Muscle of back (tissue), 11 donors: ENCODE results near the gene SERINC3. TPM values are rescaled to one million over a fixed set of nuclear protein-coding genes. Genes with fewer than 3 reads are reported as not detected.

Experiments used
- DNase-seq, 3 donors: peaks; one replicate each; pipeline versions ENCODE4 v3.0.0 to v3.0.0-alpha.2; 2013
- polyA plus RNA-seq, 10 donors: library from polyadenylated mRNA; unstranded; fragments of 120-200 nt; gene quantifications; one replicate each; pipeline ENCODE4 v1.2.1, GENCODE V29; 2013; ENCODE audit not compliant: insufficient read length in 10 of 10

SERINC3 gene
- polyA plus RNA-seq, 10 donors, result 42.9 to 56.2 (median 49.1) TPM

GRCh38 chr20:44467289-44467883 is 54.5 kb downstream of the SERINC3 start:
- no peak for DNase-seq

GRCh38 chr20:44465001-44465560 is 56.8 kb downstream of the SERINC3 start:
- no peak for DNase-seq

DNA sequence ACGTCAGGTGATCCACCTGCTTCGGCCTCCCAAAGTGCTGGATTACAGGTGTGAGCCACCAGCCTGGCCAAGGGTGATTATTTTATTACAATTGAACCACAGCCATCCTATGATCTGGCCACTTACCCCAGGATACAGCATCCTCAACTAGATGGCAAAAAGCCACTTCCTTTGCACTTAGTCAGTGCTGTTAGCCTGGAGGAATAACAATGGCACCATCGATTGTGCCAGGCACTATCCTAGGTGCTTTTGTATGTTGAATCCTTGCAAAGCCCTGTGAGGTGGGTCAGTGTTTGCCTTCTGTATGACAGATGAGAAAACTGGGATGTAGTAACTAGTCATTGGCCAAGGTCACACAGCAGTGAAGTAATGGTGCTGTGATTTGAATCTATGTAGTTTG is 57.4 kb downstream of the SERINC3 start:
- DNase-seq, result no peak

GRCh38 chr20:44463466-44463865 is 58.4 kb downstream of the SERINC3 start:
- no peak for DNase-seq

GRCh38 chr20:44461803-44462174 is 60.1 kb downstream of the SERINC3 start:
- no peak for DNase-seq

GRCh38 chr20:44461142-44461802 is 60.6 kb downstream of the SERINC3 start:
- no peak for DNase-seq

DNA sequence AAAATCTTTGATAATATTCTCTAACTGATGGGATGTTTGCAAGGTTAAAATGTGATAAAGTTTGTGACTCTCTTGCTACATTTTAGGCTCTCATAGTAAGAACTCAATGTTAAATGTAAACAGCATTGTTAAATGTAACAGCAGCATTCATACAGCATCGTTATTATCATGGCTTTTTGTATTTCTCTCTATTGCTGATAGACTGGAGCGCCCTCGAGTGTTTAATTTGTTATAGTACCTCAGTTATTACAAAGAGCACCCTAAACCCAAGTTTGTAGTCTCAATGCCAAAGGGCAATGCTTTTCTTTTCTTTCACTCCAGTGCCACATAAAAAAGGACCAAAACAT is 61.1 kb downstream of the SERINC3 start:
- peak in 2 of 3 donors; percentile 3 to 18 for DNase-seq

GRCh38 chr20:44459271-44459670 is 62.6 kb downstream of the SERINC3 start:
- no peak for DNase-seq

GRCh38 chr20:44457016-44457415 is 64.9 kb downstream of the SERINC3 start:
- DNase-seq, result no peak

DNA sequence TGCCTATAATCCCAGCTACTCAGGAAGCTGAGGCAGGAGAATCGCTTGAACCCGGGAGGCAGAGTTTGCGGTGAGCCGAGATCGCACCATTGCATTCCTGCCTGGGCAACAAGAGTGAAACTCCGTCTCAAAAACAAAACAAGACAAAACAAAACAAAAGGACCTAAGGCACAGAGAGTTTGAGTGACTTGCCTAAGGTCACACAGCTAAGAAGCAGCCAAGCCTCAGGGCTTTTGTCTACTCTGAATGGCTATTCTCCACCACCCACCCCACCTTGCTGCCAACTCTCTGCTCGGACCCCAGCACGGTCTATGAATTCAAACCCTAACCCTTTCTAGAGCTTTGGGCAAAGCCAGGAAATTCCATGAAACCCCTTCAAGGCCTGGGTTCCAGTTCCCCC is 65.3 kb downstream of the SERINC3 start:
- no peak for DNase-seq

GRCh38 chr20:44455126-44455525 is 66.7 kb downstream of the SERINC3 start:
- DNase-seq, result no peak

DNA sequence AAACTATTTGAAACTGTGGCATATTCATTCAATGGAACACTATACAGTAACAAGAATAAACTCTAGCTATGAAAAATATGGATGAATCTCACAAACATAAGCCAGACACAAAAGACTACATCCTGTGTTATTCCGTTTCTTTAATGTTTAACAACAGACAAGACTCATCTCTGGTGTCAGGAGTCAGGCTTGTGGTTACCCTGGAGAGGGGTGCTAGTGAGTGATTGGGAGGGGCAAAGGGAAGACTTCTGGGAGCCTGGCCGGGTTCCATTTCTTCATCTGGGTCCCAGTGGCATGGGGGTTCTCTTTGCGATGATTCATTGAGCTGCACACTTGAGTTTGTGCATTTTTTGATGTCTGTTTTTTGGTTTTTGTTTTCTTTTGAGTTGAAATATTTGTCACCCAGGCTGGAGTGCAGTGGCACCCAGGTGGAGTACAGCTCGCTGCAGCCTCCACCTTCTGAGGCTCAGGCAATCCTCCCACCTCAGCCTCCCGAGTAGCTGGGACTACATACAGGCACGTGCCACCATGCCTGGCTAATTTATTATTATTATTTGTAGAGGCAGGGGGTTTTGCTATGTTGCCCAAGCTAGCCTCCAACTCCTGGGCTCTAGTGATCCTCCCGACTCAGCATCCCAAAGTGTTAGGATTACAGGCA is 67.4 kb downstream of the SERINC3 start:
- DNase-seq, result no peak

GRCh38 chr20:44450903-44451450 is 70.9 kb downstream of the SERINC3 start:
- DNase-seq, result no peak

DNA sequence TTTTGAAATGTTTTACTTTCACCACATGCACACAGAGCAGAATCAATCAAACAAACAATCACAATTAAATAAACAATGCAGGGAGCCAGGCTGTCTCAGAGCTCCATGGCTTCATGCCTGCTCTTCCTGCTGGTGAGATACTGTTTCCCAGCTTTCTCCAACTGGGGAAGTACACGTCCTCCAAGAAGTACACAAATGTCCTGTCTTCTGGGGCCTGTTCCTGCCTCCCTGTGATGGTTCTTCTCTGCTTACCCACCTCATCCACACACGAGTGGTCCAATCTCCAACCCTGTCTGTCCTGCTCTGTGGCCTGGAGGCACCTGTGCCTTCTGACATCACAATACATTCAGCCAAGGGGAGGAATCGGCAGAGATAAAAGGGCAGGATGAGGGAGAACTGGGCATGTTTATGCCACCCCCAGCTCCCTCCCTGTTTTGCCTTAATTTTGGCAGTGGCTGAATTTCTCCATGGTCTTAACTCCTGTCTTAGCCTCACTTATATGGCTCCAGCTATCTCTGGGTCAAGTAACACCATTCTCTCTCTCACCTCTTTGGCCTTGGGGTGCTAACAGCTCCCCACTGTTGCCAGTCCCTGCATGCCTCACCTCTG is 71.5 kb downstream of the SERINC3 start:
- no peak for DNase-seq

- DNase-seq, result no peak
These were observed 72.0 kb downstream of the SERINC3 start for GRCh38 chr20:44449864-44450263.

GRCh38 chr20:44448753-44449546 is 72.9 kb downstream of the SERINC3 start:
- DNase-seq, result no peak

DNA sequence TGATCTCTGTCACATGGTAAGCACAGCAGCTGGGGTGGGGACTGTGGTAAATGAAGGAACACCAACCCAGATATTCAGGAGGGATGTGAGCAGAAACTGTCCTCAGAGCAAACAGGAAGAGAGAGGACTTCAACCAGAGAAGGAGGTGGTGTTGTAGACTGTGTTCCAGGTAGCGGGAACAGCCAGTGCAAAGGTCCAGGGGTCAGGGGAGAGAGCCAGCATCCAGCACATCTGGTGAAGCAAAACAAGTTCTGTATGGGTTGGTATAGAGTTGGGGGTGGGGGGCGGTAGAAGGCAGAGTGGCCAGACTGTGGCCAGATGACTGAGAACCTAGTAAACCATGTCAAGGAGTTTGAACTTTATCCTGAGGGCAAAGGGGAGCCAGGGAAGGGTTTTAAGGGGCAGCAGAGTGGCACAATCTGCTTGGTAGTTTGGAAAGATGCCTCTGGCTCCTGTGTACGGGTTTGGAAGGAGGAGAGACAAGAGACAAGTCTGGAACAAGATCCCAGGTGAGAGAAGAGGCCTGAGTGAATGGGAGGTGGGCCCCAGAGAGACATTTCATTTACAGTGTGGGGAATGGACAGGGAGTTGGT is 73.9 kb downstream of the SERINC3 start:
- DNase-seq, result no peak
